SK-N-SH (cell line): Measurements from ENCODE around the gene PSD. TPM values are rescaled to one million over a fixed set of nuclear protein-coding genes. Genes with fewer than 3 reads are reported as not detected.

Experiments
- CTCF ChIA-PET: fragments of 300-600, 350-600 bp; formaldehyde crosslinking; extraction: SDS; loops from one replicate; lab custom pipeline; 2021; lab: Yijun Ruan, JAX
- POLR2A ChIA-PET: fragments of 350-600 bp; sonication (Branson Sonifier 250); formaldehyde crosslinking; extraction: SDS; loops from one replicate; lab custom pipeline; 2020; ENCODE audit warnings: antibody characterized with exemption, inconsistent platforms; lab: Yijun Ruan, JAX
- DNase-seq: peaks from one replicate; pipeline ENCODE4 v3.0.0; 2012
- H2AFZ ChIP-seq: fragments of 200-600 bp; sonication (generic); 2 replicates; pipeline ENCODE4 v1.8.1; 2016; ENCODE audit warnings: antibody characterized with exemption, mild to moderate bottlenecking, low read depth
- H3F3A ChIP-seq: fragments of 200-600 bp; sonication (generic); replicated peaks from 2 replicates; pipeline ENCODE3; 2016; ENCODE audit warnings: antibody characterized with exemption, mild to moderate bottlenecking; ENCODE audit not compliant: insufficient read depth
- H3K27ac ChIP-seq, 2 experiments: fragments of 200-500 bp in 1 of 2; fragments of 200-600 bp in 1 of 2; sonication (Bioruptor generic) in 1 of 2; sonication (generic), shearing (Covaris generic) in 1 of 2; 2 replicates each; pipeline versions ENCODE4 v1.5.1 to v1.6.1; 2014 to 2016; ENCODE audit warnings: low read depth in 2 of 2, inconsistent platforms in 1 of 2, low read length in 1 of 2, mild to moderate bottlenecking in 1 of 2, mixed read lengths in 1 of 2
- H3K27me3 ChIP-seq: fragments of 200-600 bp; sonication (generic), shearing (Covaris generic); 2 replicates; pipeline ENCODE4 v1.6.1; 2016; ENCODE audit warnings: mixed run types; ENCODE audit not compliant: insufficient read depth
- H3K36me3 ChIP-seq, 2 experiments: fragments of 200-500 bp in 1 of 2; fragments of 200-600 bp in 1 of 2; sonication (Bioruptor generic) in 1 of 2; sonication (generic) in 1 of 2; replicated peaks in 1 of 2; 2 replicates each; pipeline versions ENCODE3 to v1.5.1; 2014 to 2016; ENCODE audit warnings: low read length in 1 of 2, mild to moderate bottlenecking in 1 of 2; ENCODE audit not compliant: insufficient read depth in 2 of 2, control insufficient read depth in 1 of 2
- H3K4me1 ChIP-seq, 2 experiments: fragments of 200-500 bp in 1 of 2; fragments of 200-600 bp in 1 of 2; sonication (Bioruptor generic) in 1 of 2; sonication (generic), shearing (Covaris generic) in 1 of 2; 2 replicates each; pipeline versions ENCODE4 v1.5.1 to v1.6.1; 2014 to 2016; ENCODE audit warnings: low read depth in 1 of 2, low read length in 1 of 2, mixed run types in 1 of 2; ENCODE audit not compliant: insufficient read depth in 2 of 2, control insufficient read depth in 1 of 2
- H3K4me2 ChIP-seq: fragments of 200-600 bp; sonication (generic), shearing (Covaris generic); 2 replicates; pipeline ENCODE4 v1.6.1; 2017; ENCODE audit warnings: mixed run types
- H3K4me3 ChIP-seq, 2 experiments: fragments of 200-500 bp in 1 of 2; fragments of 200-600 bp in 1 of 2; sonication (Bioruptor generic) in 1 of 2; sonication (generic), shearing (Covaris generic) in 1 of 2; 2 replicates each; pipeline versions ENCODE4 v1.5.1 to v1.8.1; 2014 to 2016; ENCODE audit warnings: low read depth in 2 of 2, inconsistent platforms in 1 of 2, low read length in 1 of 2, mild to moderate bottlenecking in 1 of 2, mixed read lengths in 1 of 2, moderate library complexity in 1 of 2
- H3K79me2 ChIP-seq: fragments of 200-600 bp; sonication (generic); 2 replicates; pipeline ENCODE4 v1.8.1; 2017; ENCODE audit warnings: mild to moderate bottlenecking; ENCODE audit not compliant: insufficient read depth
- H3K9ac ChIP-seq: fragments of 200-600 bp; sonication (generic); 2 replicates; pipeline ENCODE4 v1.6.1; 2017; ENCODE audit warnings: mixed run types
- H3K9me2 ChIP-seq: fragments of 200-600 bp; sonication (generic); 2 replicates; pipeline ENCODE4 v1.6.1; 2017; ENCODE audit warnings: mixed run types
- H3K9me3 ChIP-seq: fragments of 200-600 bp; sonication (generic); 2 replicates; pipeline ENCODE4 v1.6.1; 2017; ENCODE audit warnings: mixed run types, mild to moderate bottlenecking, moderate library complexity
- H4K20me1 ChIP-seq: fragments of 200-600 bp; sonication (generic); 2 replicates; pipeline ENCODE4 v1.6.1; 2017; ENCODE audit warnings: mild to moderate bottlenecking, mixed run types; ENCODE audit not compliant: insufficient read depth
- CHD2 ChIP-seq: fragments of 150-350 bp; IDR thresholded peaks from 2 replicates; pipeline ENCODE4 v1.6.1; 2018; ENCODE audit warnings: low read length; ENCODE audit not compliant: partially characterized antibody
- EZH2phosphoT487 ChIP-seq: fragments of 200-600 bp; sonication (generic); IDR thresholded peaks from 2 replicates; pipeline ENCODE4 v1.6.1; 2017; ENCODE audit warnings: low read depth, mixed run types, mild to moderate bottlenecking, antibody characterized with exemption, moderate library complexity, borderline replicate concordance
- MEF2A ChIP-seq: IDR thresholded peaks from 2 replicates; pipeline ENCODE4 v1.4.0; 2012; ENCODE audit warnings: low read depth, borderline replicate concordance
- NRF1 ChIP-seq: IDR thresholded peaks from 2 replicates; pipeline ENCODE4 v1.6.1; 2012; ENCODE audit warnings: low read depth, mild to moderate bottlenecking, low read length
- RAD21 ChIP-seq: IDR thresholded peaks from 2 replicates; pipeline ENCODE4 v1.6.1; 2012; ENCODE audit warnings: mild to moderate bottlenecking, low read length
- SIN3A ChIP-seq: IDR thresholded peaks from 2 replicates; pipeline ENCODE4 v1.6.1; 2012; ENCODE audit warnings: low read depth, mild to moderate bottlenecking, low read length, moderate library complexity, borderline replicate concordance
- SMC3 ChIP-seq: IDR thresholded peaks from 2 replicates; pipeline ENCODE4 v1.6.1; 2012; ENCODE audit warnings: low read depth, low read length, improper control_type of control experiment
- WGBS: methylation state at CpG from one replicate; pipeline ENCODE4 v1.1.6; 2017; ENCODE audit warnings: low lambda C conversion rate; 5-methylcytosine and 5-hydroxymethylcytosine counted together
- polyA plus RNA-seq, 3 experiments: library from polyadenylated mRNA; depleted of rRNA; stranded (reverse); fragments of >200 nt; gene quantifications; 2 replicates each; pipeline ENCODE4 v1.2.3, GENCODE V29; 2012
- TF ChIP-seq, protein P1 (sequence below): IDR thresholded peaks from 2 replicates; pipeline ENCODE4 v1.6.1; 2012; ENCODE audit warnings: mild to moderate bottlenecking, low read depth, low read length, moderate library complexity
- TF ChIP-seq, protein P2 (sequence below): fragments of 200-600 bp; sonication (generic); IDR thresholded peaks from 2 replicates; pipeline ENCODE4 v1.6.1; 2017; ENCODE audit warnings: antibody characterized with exemption, mild to moderate bottlenecking, moderate library complexity

The PSD gene
- polyA plus RNA-seq, 1 of the 3 experiments (the other 2 are of a cell fraction) = 0.97 TPM

DNA sequence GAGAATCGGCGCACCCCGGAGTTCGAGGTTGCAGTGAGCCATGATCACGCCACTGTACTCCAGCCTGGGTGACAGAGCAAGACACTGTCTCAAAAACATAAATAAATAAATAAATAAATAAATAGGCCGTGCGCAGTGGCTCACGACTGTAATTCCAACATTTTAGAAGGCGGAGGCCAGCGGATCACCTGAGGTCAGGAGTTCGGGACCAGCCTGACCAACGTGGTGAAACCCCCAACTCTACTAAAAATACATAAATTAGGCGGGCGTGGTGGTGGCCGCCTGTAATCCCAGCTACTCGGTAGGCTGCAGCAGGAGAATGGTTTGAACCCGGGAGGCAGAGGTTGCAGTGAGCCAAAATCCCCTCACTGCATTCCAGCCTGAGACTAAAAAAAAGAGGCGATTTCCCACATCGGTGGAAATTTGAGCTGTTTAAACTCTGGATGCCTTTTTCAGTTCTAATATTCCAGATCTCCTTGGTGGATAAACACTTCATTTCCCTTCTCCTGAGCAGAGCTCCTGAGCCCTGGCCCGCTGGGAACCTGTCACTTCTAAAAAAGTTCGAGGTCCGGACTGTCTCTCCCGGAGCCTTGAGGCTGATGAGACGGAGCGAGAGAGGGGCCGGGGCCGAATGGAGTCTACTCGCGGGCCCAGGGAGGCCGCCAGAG is 25.0 kb downstream of the PSD start:
- H3K79me2 ChIP-seq = peaks cover 5% of the 10 kb centered on the region; the same call in 1 of the 2 replicates
- 35% methylated on average over 30 of the region's 30 CpGs for WGBS
- CTCF ChIA-PET = interaction anchor here (0.6 to 16.5 kb wide), 43 partner anchors 12 to 286 kb away, joined by 3 to 359 read pairs (median 5); partner anchors contain the start of genes CUEDC2, ELOVL3, FBXL15 and GBF1
- peak overlapping the region; percentile 83 for H2AFZ ChIP-seq
- H4K20me1 ChIP-seq = no peaks in the 10 kb centered on the region
- no peaks in the 10 kb centered on the region for H3K27me3 ChIP-seq
- H3K4me3 ChIP-seq = peak overlapping the region; percentile 65 to 77
- peaks cover 0 to 17% of the 10 kb centered on the region in 2 experiments; a peak in 1 of 4 replicates for H3K4me1 ChIP-seq
- peaks cover 3% of the 10 kb centered on the region for H3F3A ChIP-seq
- no peaks in the 10 kb centered on the region for H3K36me3 ChIP-seq
- peak overlapping the region; percentile 68 for H3K9ac ChIP-seq
- H3K27ac ChIP-seq = peak overlapping the region in 1 of 2 experiments; percentile 81; a peak in 2 of 4 replicates
- no peaks in the 10 kb centered on the region for H3K9me2 ChIP-seq
- peak; percentile 91 for DNase-seq
- TF ChIP-seq SIN3A (no peak), NRF1 (no peak), CHD2 (peak; percentile 4), SMC3 (peak; percentile 75), RAD21 (peak; percentile 74)
- TF ChIP-seq, protein P1, sequence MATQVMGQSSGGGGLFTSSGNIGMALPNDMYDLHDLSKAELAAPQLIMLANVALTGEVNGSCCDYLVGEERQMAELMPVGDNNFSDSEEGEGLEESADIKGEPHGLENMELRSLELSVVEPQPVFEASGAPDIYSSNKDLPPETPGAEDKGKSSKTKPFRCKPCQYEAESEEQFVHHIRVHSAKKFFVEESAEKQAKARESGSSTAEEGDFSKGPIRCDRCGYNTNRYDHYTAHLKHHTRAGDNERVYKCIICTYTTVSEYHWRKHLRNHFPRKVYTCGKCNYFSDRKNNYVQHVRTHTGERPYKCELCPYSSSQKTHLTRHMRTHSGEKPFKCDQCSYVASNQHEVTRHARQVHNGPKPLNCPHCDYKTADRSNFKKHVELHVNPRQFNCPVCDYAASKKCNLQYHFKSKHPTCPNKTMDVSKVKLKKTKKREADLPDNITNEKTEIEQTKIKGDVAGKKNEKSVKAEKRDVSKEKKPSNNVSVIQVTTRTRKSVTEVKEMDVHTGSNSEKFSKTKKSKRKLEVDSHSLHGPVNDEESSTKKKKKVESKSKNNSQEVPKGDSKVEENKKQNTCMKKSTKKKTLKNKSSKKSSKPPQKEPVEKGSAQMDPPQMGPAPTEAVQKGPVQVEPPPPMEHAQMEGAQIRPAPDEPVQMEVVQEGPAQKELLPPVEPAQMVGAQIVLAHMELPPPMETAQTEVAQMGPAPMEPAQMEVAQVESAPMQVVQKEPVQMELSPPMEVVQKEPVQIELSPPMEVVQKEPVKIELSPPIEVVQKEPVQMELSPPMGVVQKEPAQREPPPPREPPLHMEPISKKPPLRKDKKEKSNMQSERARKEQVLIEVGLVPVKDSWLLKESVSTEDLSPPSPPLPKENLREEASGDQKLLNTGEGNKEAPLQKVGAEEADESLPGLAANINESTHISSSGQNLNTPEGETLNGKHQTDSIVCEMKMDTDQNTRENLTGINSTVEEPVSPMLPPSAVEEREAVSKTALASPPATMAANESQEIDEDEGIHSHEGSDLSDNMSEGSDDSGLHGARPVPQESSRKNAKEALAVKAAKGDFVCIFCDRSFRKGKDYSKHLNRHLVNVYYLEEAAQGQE = 0 out of 2 replicates have a peak, but pooled peaks have one; percentile 25
- TF ChIP-seq, protein P2, sequence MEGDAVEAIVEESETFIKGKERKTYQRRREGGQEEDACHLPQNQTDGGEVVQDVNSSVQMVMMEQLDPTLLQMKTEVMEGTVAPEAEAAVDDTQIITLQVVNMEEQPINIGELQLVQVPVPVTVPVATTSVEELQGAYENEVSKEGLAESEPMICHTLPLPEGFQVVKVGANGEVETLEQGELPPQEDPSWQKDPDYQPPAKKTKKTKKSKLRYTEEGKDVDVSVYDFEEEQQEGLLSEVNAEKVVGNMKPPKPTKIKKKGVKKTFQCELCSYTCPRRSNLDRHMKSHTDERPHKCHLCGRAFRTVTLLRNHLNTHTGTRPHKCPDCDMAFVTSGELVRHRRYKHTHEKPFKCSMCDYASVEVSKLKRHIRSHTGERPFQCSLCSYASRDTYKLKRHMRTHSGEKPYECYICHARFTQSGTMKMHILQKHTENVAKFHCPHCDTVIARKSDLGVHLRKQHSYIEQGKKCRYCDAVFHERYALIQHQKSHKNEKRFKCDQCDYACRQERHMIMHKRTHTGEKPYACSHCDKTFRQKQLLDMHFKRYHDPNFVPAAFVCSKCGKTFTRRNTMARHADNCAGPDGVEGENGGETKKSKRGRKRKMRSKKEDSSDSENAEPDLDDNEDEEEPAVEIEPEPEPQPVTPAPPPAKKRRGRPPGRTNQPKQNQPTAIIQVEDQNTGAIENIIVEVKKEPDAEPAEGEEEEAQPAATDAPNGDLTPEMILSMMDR = peak; percentile 91
- H3K9me3 ChIP-seq = no peaks in the 10 kb centered on the region
- POLR2A ChIA-PET = interaction anchor here (2.8 kb wide), 1 partner anchor 29 kb away, joined by 11 read pairs; no protein-coding TSS in a partner anchor
- peak overlapping the region; percentile 90 for H3K4me2 ChIP-seq

DNA sequence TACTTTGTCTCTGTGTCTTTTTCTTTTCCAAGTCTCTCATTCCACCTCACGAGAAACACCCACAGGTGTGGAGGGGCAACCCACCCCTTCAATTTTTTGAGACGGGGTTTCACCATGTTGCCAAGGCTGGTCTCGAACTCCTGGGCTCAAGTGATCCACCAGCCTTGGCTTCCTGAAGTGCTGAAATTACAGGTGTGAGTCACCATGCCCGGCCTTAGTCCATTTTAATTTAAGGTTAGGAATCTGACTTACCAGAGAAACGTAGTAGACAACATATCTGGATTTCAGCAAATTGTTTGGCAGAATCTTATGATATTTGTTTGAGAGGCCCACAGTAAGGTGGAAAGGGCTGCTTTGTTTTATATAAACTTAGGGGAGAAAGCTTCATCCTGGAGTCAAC is 26.3 kb downstream of the PSD start:
- TF ChIP-seq EZH2phosphoT487 (no peak), MEF2A (no peak)
- no peak overlapping the region for H3K4me2 ChIP-seq
- H4K20me1 ChIP-seq = no peaks in the 10 kb centered on the region
- ChIA-PET CTCF (interaction anchor here (0.7 to 16.5 kb wide), 10 partner anchors 11 to 223 kb away, joined by 3 to 359 read pairs (median 46); partner anchors contain the start of genes ELOVL3, FBXL15 and PSD), POLR2A (no interaction called here)
- no peak overlapping the region for H3K9ac ChIP-seq
- no peak overlapping the region for H3K27ac ChIP-seq
- no peak overlapping the region for H2AFZ ChIP-seq
- no peak for DNase-seq
- WGBS = 78% methylated on average over 5 of the region's 5 CpGs
- no peak overlapping the region for H3K4me3 ChIP-seq
- no peaks in the 10 kb centered on the region for H3K9me2 ChIP-seq
- no peaks in the 10 kb centered on the region for H3K9me3 ChIP-seq
- no peaks in the 10 kb centered on the region for H3K27me3 ChIP-seq
- H3K79me2 ChIP-seq = peaks cover 5% of the 10 kb centered on the region; the same call in 1 of the 2 replicates
- H3F3A ChIP-seq = peaks cover 3% of the 10 kb centered on the region
- peaks cover 0 to 17% of the 10 kb centered on the region in 2 experiments; a peak in 1 of 4 replicates for H3K4me1 ChIP-seq
- no peaks in the 10 kb centered on the region for H3K36me3 ChIP-seq
